Activated CD4-positive, alpha-beta T cell treated with anti-CD3 and anti-CD28 coated beads, Interleukin-2, Interleukin-6, amounts not matched to agents 100 ng/mL and 50 ng/mL, durations not matched to agents 16 hours and 8 hours (primary cell): Measurements from ENCODE around the gene ZNF445.
"Not testable (repeated sequence)": the region's sequence is repeated elsewhere in the genome, so short reads cannot be mapped to it uniquely, and the experiment has no call there.

Experiments used
- DNase-seq: peaks from one replicate; pipeline ENCODE4 v3.0.0-alpha.2; 2020

Gene ZNF445

GRCh38 chr3:44429459-44429858 lies 48.0 kb downstream of the ZNF445 start:
- no peak for DNase-seq

- DNase-seq = no peak
Observed at GRCh38 chr3:44428910-44429309, 48.6 kb downstream of the ZNF445 start.

GRCh38 chr3:44427683-44428082 lies 49.8 kb downstream of the ZNF445 start:
- no peak for DNase-seq

GRCh38 chr3:44424758-44425157 lies 52.7 kb downstream of the ZNF445 start:
- no peak for DNase-seq

GRCh38 chr3:44421280-44421679 lies 56.2 kb downstream of the ZNF445 start:
- DNase-seq = no peak

- DNase-seq = no peak
Observed at GRCh38 chr3:44420676-44421075, 56.8 kb downstream of the ZNF445 start.

GRCh38 chr3:44419923-44420650 lies 57.4 kb downstream of the ZNF445 start:
- DNase-seq = no peak

- no peak for DNase-seq
Observed at GRCh38 chr3:44419116-44419922, 58.2 kb downstream of the ZNF445 start.

GRCh38 chr3:44418549-44418948 lies 58.9 kb downstream of the ZNF445 start:
- no peak for DNase-seq

- DNase-seq = not testable (repeated sequence)
Observed at GRCh38 chr3:44418118-44418517, 59.4 kb downstream of the ZNF445 start.

- no peak for DNase-seq
Observed at GRCh38 chr3:44416031-44417030, 61.1 kb downstream of the ZNF445 start.

GRCh38 chr3:44415421-44415820 lies 62.0 kb downstream of the ZNF445 start:
- no peak for DNase-seq

GRCh38 chr3:44414517-44415090 lies 62.9 kb downstream of the ZNF445 start:
- DNase-seq = no peak

- DNase-seq = no peak
Observed at GRCh38 chr3:44412365-44412764, 65.1 kb downstream of the ZNF445 start.

GRCh38 chr3:44411031-44411645 lies 66.3 kb downstream of the ZNF445 start:
- DNase-seq = no peak

GRCh38 chr3:44409640-44410410 lies 67.6 kb downstream of the ZNF445 start:
- no peak for DNase-seq

GRCh38 chr3:44402548-44402947 lies 74.9 kb downstream of the ZNF445 start:
- no peak for DNase-seq

- no peak for DNase-seq
Observed at GRCh38 chr3:44400771-44401170, 76.7 kb downstream of the ZNF445 start.

- DNase-seq = no peak
Observed at GRCh38 chr3:44398853-44399252, 78.6 kb downstream of the ZNF445 start.

- not testable (repeated sequence) for DNase-seq
Observed at GRCh38 chr3:44398271-44398670, 79.2 kb downstream of the ZNF445 start.
